GM12865 (cell line): Measurements from ENCODE around the gene GJB2.

Experiments
- DNase-seq: peaks from one replicate; pipeline ENCODE4 v3.0.0; 2010; ENCODE audit warnings: low read depth
- H3K4me3 ChIP-seq: 2 replicates; pipeline ENCODE4 v1.5.1; 2011; ENCODE audit warnings: mild to moderate bottlenecking, low read depth, low read length, control low read depth
- CTCF ChIP-seq: IDR thresholded peaks from 2 replicates; pipeline ENCODE4 v1.5.1; 2011; ENCODE audit warnings: low read length, control low read depth, low read depth, inconsistent platforms; ENCODE audit not compliant: insufficient read depth; ENCODE audit errors: missing control alignments

GJB2 gene

GRCh38 chr13:20227730-20228129 is 35.0 kb upstream of the GJB2 start:
- no peak overlapping the region for H3K4me3 ChIP-seq
- TF ChIP-seq CTCF, result no peak
- no peak for DNase-seq

- H3K4me3 ChIP-seq, result no peak overlapping the region
- TF ChIP-seq CTCF, result no peak
- DNase-seq, result no peak
These were observed 34.5 kb upstream of the GJB2 start for GRCh38 chr13:20227288-20227687.

GRCh38 chr13:20222553-20222952 is 29.8 kb upstream of the GJB2 start:
- no peak for DNase-seq
- TF ChIP-seq CTCF, result no peak
- H3K4me3 ChIP-seq, result no peak overlapping the region

GRCh38 chr13:20221772-20222171 is 29.0 kb upstream of the GJB2 start:
- TF ChIP-seq CTCF, result no peak
- no peak for DNase-seq
- no peak overlapping the region for H3K4me3 ChIP-seq

GRCh38 chr13:20219577-20219976 is 26.8 kb upstream of the GJB2 start:
- DNase-seq, result peak; percentile 53
- no peak overlapping the region for H3K4me3 ChIP-seq
- no peak for TF ChIP-seq CTCF

GRCh38 chr13:20217168-20217567 is 24.4 kb upstream of the GJB2 start:
- H3K4me3 ChIP-seq, result no peak overlapping the region
- no peak for DNase-seq
- TF ChIP-seq CTCF, result no peak

GRCh38 chr13:20209948-20210347 is 17.2 kb upstream of the GJB2 start:
- H3K4me3 ChIP-seq, result no peak overlapping the region
- no peak for DNase-seq
- TF ChIP-seq CTCF, result no peak
